Activated naive CD4-positive, alpha-beta T cell treated with anti-CD3 and anti-CD28 coated beads, Interleukin-2, amount 50 U/mL, for 72 hours (primary cell): ENCODE data around the gene VSNL1. TPM values are rescaled to one million over a fixed set of nuclear protein-coding genes. Genes with fewer than 3 reads are reported as not detected.

Source experiments
- ATAC-seq, 2 donors: fragments of 150-1000 bp; cut with Tn5 transposase; 2 replicates each; pipeline ENCODE4 v1.10.0; 2021; ENCODE audit warnings: mild to moderate bottlenecking in 2 of 2, moderate library complexity in 2 of 2
- DNase-seq, 2 donors: peaks; one replicate each; pipeline ENCODE4 v3.0.0; 2021 to 2022; ENCODE audit warnings: low spot score in 2 of 2
- H3K27ac Mint-ChIP-seq, 2 donors: one replicate each; pipeline ENCODE4 v1.8.0; 2022; ENCODE audit warnings: mild to moderate bottlenecking in 2 of 2, mixed read lengths in 2 of 2
- H3K36me3 Mint-ChIP-seq, 2 donors: one replicate each; pipeline ENCODE4 v1.8.0; 2022; ENCODE audit warnings: mixed read lengths in 2 of 2
- H3K9me3 Mint-ChIP-seq, 2 donors: one replicate each; pipeline ENCODE4 v1.8.0; 2022; ENCODE audit warnings: mixed read lengths in 2 of 2
- total RNA-seq, 2 donors: library from RNA; stranded (reverse); gene quantifications; one replicate each; pipeline ENCODE4 v1.2.3, GENCODE V29; 2022

The VSNL1 gene
- total RNA-seq, 2 donors from 2014 or later = not detected

GRCh38 chr2:17615147-17615546, 74.7 kb downstream of the VSNL1 start:
- ATAC-seq = no peak
- Mint-ChIP-seq H3K9me3 (peaks cover 4% of the 10 kb centered on the region in 2 donors), H3K27ac (no peak overlapping the region), H3K36me3 (no peaks in the 10 kb centered on the region)
- no peak for DNase-seq

- no peak for DNase-seq
- Mint-ChIP-seq H3K27ac (no peak overlapping the region), H3K36me3 (no peaks in the 10 kb centered on the region), H3K9me3 (peaks cover 4% of the 10 kb centered on the region in 2 donors)
- peak in 1 of 2 donors; percentile 26 for ATAC-seq
Observed at GRCh38 chr2:17615728-17616351, 75.3 kb downstream of the VSNL1 start.

DNA sequence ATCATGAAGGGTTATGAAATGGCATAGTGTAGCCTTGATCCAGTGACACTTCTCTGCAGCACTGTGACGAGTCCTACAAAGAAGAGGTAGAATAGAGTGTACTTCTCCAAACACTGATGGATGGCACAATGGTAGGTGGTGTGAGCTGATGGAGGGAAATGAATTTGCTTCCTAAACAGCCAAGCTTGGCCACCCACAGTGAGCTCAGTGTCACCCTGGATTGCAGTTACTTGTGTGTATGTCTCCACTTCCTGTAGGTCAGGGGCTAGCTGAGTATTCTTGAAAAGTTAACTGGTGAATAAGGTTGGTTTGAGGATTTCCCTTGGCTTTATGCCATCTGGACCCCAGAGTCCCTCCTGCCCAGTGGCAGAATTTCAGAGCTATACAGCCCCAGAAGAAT, 75.9 kb downstream of the VSNL1 start:
- H3K27ac Mint-ChIP-seq = no peak overlapping the region
- DNase-seq = no peak
- peaks cover 4% of the 10 kb centered on the region in 2 donors for H3K9me3 Mint-ChIP-seq
- ATAC-seq = no peak
- H3K36me3 Mint-ChIP-seq = no peaks in the 10 kb centered on the region

DNA sequence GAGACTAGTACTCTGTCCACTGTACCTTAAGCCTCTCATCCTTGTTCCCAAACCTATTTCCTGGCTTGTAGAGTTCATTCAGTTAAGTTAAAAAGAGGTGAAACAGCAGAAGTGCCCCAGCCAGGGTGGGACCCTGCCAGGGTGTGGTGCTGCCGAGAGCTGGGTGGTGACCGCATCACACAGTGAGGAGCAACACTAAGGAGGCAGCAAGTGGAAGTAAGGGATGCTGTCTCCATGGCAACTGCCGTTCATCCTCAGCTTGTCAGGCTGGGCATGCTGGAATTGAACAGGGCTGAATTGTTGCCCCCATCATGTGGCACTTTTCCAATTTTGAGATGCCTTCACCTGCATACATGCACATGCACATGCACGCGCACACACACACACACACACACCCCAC, 77.0 kb downstream of the VSNL1 start:
- Mint-ChIP-seq H3K36me3 (no peaks in the 10 kb centered on the region), H3K9me3 (peaks cover 4% of the 10 kb centered on the region in 2 donors), H3K27ac (no peak overlapping the region)
- DNase-seq (no peak), ATAC-seq (no peak)

DNA sequence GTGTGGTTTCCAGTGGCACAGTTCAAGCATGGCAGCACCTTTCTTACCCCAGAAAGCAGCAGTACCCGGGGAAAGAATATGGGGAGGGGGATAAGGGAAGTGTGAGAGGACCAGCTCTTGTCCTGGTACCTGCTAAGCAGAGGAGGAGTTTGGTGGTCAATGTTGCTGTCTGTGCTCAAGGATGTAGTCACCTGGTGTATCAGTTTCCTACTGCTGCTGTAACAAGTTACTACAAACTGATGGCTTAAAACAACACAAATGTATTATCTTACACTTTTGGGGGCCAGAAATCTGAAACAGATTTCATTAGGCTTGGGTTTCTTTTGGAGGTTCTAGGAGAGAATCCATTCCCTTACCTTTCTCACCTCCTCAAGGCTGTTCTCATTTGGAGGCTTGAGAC, 77.5 kb downstream of the VSNL1 start:
- ATAC-seq (no peak), DNase-seq (no peak)
- Mint-ChIP-seq H3K36me3 (no peaks in the 10 kb centered on the region), H3K27ac (no peak overlapping the region), H3K9me3 (peaks cover 4% of the 10 kb centered on the region in 2 donors)

DNA sequence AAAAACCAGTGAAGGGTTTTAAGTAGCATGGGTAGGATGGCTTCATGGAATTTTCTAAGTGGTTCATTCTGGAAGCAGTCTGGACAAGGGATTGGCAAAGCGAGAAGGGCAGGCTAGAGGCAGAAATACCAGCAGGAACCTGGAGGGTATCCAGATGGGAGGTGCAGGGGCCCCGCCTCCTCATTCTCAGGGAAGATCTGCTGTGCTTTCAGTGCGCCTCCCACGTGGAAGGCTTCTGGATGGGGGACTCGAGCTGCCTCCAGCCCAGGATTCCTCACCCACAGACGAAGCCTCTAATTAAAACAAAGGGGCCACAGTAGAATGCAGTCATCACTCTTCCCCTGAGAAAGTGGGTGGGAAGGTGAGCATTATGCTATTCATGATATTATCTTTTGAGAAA, 79.8 kb downstream of the VSNL1 start:
- Mint-ChIP-seq H3K9me3 (peaks cover 4% of the 10 kb centered on the region in 2 donors), H3K36me3 (no peaks in the 10 kb centered on the region), H3K27ac (no peak overlapping the region)
- no peak for ATAC-seq
- no peak for DNase-seq

GRCh38 chr2:17620841-17621240, 80.3 kb downstream of the VSNL1 start:
- Mint-ChIP-seq H3K27ac (no peak overlapping the region), H3K9me3 (peaks cover 4% of the 10 kb centered on the region in 2 donors), H3K36me3 (no peaks in the 10 kb centered on the region)
- ATAC-seq (no peak), DNase-seq (no peak)

- ATAC-seq = no peak
- no peak overlapping the region for H3K27ac Mint-ChIP-seq
Observed at GRCh38 chr2:17621781-17622180, 81.3 kb downstream of the VSNL1 start.

GRCh38 chr2:17625446-17625845, 85.0 kb downstream of the VSNL1 start:
- DNase-seq (no peak), ATAC-seq (no peak)
- Mint-ChIP-seq H3K36me3 (no peaks in the 10 kb centered on the region), H3K27ac (no peak overlapping the region), H3K9me3 (no peaks in the 10 kb centered on the region)

More at GRCh38 chr2:17621781-17622180, 81.3 kb downstream of the VSNL1 start:
- no peaks in the 10 kb centered on the region for H3K36me3 Mint-ChIP-seq
- no peak for DNase-seq
- H3K9me3 Mint-ChIP-seq = peaks cover 4% of the 10 kb centered on the region in 2 donors

DNA sequence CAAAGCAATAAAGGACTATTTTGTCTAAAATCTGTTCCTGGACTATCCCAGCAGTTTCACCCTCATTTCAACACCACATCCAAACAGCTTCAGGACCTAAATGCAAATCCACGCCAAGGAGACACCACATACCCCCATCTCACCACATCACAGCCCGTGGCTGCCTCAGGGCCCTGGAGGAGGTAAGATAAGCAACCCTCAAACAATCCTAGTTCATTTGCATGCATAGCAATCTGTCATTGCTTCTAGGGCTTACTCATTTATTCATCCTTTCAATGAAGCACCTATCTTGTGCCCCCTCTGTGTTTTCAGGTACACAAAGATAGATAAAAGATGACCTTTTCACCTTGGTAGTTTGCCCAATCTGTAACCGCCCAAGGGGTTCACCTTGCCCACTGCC, 86.5 kb downstream of the VSNL1 start:
- ATAC-seq = no peak
- Mint-ChIP-seq H3K9me3 (no peaks in the 10 kb centered on the region), H3K27ac (no peak overlapping the region), H3K36me3 (no peaks in the 10 kb centered on the region)
- no peak for DNase-seq

DNA sequence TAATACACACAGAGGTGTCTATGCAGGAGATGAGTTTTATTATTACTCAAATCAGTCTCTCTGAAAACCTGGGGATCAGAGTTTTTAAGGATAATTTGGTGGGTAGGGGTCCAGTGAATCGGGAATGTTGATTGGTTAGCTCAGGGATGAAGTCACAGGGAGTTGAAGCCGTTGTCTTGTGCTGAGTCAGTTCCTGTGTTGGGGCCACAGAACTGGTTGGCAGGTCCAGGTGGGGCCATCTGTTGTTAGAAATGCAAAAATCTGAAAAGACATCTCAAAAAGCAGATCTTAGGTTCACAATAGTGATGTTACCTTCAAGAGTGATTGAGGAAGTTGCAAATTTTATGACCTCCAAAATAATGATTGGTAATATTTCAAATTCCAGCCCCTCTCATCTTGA, 86.9 kb downstream of the VSNL1 start:
- Mint-ChIP-seq H3K36me3 (no peaks in the 10 kb centered on the region), H3K9me3 (no peaks in the 10 kb centered on the region), H3K27ac (no peak overlapping the region)
- no peak for DNase-seq
- no peak for ATAC-seq

GRCh38 chr2:17628349-17629261, 88.1 kb downstream of the VSNL1 start:
- Mint-ChIP-seq H3K9me3 (no peaks in the 10 kb centered on the region), H3K27ac (no peak overlapping the region), H3K36me3 (no peaks in the 10 kb centered on the region)
- peak in 1 of 2 donors; percentile 18 for ATAC-seq
- no peak for DNase-seq

DNA sequence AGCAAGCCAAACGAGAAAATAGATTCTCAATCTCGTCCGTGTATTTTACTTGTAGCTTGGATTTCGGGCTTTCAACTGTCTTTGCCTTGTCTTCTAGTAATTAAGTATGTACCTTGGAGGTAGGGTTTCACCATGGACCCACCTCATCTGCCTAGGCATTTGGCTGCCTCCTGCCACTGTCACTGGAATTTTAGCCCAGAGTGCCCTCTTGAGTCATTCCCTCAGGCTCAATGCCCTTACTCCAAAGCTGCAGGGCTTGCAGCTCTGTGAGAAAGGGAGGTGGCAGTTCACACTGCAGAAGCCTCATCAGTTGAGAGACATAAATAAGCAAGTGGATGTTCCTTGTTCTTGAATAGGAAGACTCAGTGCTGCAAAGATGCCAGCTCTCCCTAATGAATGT, 89.6 kb downstream of the VSNL1 start:
- Mint-ChIP-seq H3K9me3 (no peaks in the 10 kb centered on the region), H3K27ac (no peak overlapping the region), H3K36me3 (no peaks in the 10 kb centered on the region)
- no peak for ATAC-seq
- DNase-seq = no peak

DNA sequence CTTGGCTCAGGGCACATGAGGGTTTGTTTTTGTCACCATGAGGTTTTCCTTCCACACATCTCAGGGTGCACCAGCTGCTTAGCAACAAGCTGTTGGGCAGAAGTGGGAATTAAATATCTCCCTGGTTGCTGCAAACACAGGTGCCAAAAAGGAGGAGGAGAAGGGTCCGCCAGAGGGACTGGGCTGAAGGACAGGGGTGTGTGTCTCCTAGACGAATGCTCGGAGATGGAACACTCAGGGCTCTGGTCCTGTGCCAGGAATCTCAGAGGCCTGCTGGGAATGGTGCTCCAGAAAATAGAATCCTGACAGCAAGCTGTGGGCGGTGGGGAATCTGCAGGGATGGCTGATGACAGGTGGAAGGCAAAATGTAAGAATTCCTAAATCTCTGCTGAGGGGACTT, 94.5 kb downstream of the VSNL1 start:
- H3K36me3 Mint-ChIP-seq = no peaks in the 10 kb centered on the region
- no peak for ATAC-seq
- DNase-seq = no peak
- no peak overlapping the region for H3K27ac Mint-ChIP-seq
- no peaks in the 10 kb centered on the region for H3K9me3 Mint-ChIP-seq

DNA sequence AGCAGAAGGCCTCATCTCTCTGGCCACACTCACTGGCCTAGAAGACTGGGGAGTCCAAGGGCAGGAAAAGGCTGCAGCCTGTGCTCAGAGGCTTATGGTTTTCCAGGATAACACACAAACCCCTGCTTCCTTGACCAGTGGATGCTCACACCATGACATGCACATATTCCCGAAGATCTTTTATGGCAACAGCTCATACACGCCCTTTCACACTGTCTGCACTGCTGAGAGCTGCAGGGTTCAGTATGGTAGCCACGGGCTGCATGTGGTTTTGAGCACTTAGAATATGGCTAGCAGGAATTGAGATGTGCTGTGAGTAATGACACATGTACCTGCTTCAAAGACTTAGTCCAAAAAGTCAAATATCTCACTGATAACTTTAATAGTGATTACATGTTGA, 95.8 kb downstream of the VSNL1 start:
- Mint-ChIP-seq H3K27ac (no peak overlapping the region), H3K9me3 (no peaks in the 10 kb centered on the region), H3K36me3 (no peaks in the 10 kb centered on the region)
- ATAC-seq (no peak), DNase-seq (no peak)

- Mint-ChIP-seq H3K9me3 (peaks cover 0 to 4% of the 10 kb centered on the region in 2 donors), H3K36me3 (no peaks in the 10 kb centered on the region), H3K27ac (no peak overlapping the region)
- ATAC-seq (no peak), DNase-seq (no peak)
Observed at GRCh38 chr2:17637131-17637906, 96.8 kb downstream of the VSNL1 start.

DNA sequence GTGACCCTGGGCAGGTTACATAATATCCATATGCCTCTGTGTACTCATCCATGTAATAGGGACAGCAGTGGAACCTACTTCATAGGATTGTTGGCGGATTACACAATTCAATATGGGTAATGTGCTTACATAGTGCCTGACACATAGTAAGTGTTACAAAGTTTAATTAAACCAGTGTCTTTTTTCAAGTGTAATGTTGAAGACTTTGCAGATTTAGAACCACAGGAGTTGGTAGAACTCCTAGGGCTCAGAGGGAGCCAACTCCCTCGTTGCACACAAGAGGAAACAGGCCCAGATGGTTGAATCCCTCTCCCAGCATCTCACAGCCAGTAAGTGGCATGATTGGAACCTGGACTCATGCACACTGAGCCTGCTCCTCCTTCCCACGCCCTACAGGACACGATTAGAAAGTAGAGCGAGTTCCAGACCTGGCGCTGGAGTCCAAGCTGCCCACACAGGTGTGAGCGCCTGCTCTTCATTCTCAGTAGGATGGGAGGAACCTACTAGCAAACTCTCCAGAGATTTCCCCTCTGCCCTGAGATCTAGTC, 97.8 kb downstream of the VSNL1 start:
- H3K36me3 Mint-ChIP-seq = no peaks in the 10 kb centered on the region
- H3K27ac Mint-ChIP-seq = no peak overlapping the region
- ATAC-seq (no peak), DNase-seq (no peak)
- peaks cover 0 to 4% of the 10 kb centered on the region in 2 donors for H3K9me3 Mint-ChIP-seq
